Gastroesophageal sphincter (tissue), 3 donors: ENCODE measurements around the gene TMCC1.

Experiments
- CTCF ChIP-seq, 4 experiments: fragments of 200-600 bp in 2 of 4; fragments of 450-650 bp in 2 of 4; sonication (generic) in 1 of 4; IDR thresholded peaks; one replicate each; pipeline ENCODE4 v1.5.1; 2017 to 2019; ENCODE audit warnings: antibody characterized with exemption in 4 of 4, mild to moderate bottlenecking in 2 of 4, moderate library complexity in 2 of 4
- EP300 ChIP-seq: sonication (generic); formaldehyde crosslinking; IDR thresholded peaks from one replicate; pipeline ENCODE4 v1.6.1; 2017; ENCODE audit warnings: antibody characterized with exemption, mild to moderate bottlenecking
- POLR2A ChIP-seq, 2 donors: fragments of 450-650 bp; IDR thresholded peaks; one replicate each; pipeline ENCODE4 v1.6.1; 2017; ENCODE audit warnings: antibody characterized with exemption in 2 of 2, mild to moderate bottlenecking in 2 of 2, moderate library complexity in 1 of 2
- POLR2AphosphoS5 ChIP-seq: sonication (generic); formaldehyde crosslinking; IDR thresholded peaks from one replicate; pipeline ENCODE4 v1.6.1; 2017; ENCODE audit warnings: antibody characterized with exemption

- TF ChIP-seq EP300 = no peak
- TF ChIP-seq CTCF (IDR thresholded peaks at IDR 0.05) = no peak
- no peak for TF ChIP-seq POLR2AphosphoS5
- TF ChIP-seq POLR2A (IDR thresholded peaks at IDR 0.05) = no peak
These were observed 288.7 kb downstream of the TMCC1 start for GRCh38 chr3:129604767-129605166.
